VCaP (cell line): ENCODE results near the gene ABHD11.
A peak's percentile ranks its signal among the peaks of the same experiment; 100 is the strongest.

Source experiments
- H3K27ac ChIP-seq: fragments of 450-650 bp; 2 replicates; pipeline ENCODE4 v1.5.1; 2017
- TF ChIP-seq, protein P1 (sequence below): fragments of 450-650 bp; conservative IDR thresholded peaks from 2 replicates; pipeline ENCODE4 v1.5.1; 2017; ENCODE audit warnings: mild to moderate bottlenecking, moderate library complexity

The ABHD11 gene

GRCh38 chr7:73702665-73703064 is 35.9 kb downstream of the ABHD11 start:
- H3K27ac ChIP-seq: no peak overlapping the region
- TF ChIP-seq, protein P1, sequence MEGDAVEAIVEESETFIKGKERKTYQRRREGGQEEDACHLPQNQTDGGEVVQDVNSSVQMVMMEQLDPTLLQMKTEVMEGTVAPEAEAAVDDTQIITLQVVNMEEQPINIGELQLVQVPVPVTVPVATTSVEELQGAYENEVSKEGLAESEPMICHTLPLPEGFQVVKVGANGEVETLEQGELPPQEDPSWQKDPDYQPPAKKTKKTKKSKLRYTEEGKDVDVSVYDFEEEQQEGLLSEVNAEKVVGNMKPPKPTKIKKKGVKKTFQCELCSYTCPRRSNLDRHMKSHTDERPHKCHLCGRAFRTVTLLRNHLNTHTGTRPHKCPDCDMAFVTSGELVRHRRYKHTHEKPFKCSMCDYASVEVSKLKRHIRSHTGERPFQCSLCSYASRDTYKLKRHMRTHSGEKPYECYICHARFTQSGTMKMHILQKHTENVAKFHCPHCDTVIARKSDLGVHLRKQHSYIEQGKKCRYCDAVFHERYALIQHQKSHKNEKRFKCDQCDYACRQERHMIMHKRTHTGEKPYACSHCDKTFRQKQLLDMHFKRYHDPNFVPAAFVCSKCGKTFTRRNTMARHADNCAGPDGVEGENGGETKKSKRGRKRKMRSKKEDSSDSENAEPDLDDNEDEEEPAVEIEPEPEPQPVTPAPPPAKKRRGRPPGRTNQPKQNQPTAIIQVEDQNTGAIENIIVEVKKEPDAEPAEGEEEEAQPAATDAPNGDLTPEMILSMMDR: no peak

- no peak overlapping the region for H3K27ac ChIP-seq
- TF ChIP-seq, protein P1: no peak
Measured at GRCh38 chr7:73702226-73702625, 36.4 kb downstream of the ABHD11 start.

GRCh38 chr7:73701357-73701995 is 37.1 kb downstream of the ABHD11 start:
- no peak overlapping the region for H3K27ac ChIP-seq

DNA sequence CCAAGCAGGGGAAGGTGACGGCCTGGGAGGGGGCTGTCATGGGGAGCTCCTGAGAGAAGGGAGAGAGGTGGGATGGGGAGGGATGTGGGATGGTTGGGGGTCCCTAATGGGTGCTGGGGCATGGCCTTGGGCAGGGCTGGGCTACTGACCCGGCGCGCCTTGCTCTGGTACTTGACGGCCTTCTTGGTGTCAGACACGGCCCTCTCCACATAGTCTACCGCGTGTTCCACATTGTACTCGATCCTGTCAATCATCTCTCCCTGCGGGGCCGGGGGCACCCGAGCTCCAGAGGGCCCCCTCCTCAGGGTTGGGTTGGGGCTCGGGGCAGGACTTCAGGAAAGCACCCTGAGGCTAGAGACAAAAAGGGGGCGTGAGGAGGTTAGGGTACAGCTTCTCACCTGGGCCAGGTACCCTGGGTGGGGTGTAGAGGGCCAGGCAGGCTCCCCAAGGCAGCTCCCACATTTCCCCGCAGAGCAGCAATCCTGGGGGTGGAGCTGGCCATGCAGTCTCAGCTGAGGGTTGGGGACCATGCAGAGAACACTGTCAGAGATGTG is 37.9 kb downstream of the ABHD11 start:
- TF ChIP-seq, protein P1: no peak
- H3K27ac ChIP-seq: no peak overlapping the region

More at GRCh38 chr7:73701357-73701995, 37.1 kb downstream of the ABHD11 start:
- TF ChIP-seq, protein P1: peak; percentile 82

DNA sequence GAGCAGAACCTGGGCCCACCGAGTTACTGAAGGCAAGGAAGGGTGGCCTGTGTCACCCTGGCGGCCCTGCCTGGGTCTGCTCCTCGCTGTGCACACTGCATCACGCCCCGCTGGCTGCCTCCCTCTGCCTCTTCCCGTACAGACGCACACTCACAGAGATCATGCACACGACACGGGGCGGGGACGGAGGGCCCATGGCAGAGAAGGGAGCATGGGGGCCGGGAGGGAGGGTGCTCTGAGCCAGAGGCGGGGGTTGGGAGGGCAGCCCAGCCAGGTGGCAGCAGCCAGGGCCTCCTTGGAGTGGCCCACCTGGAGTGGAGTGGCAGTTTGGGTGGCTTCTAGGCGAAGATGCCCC is 38.6 kb downstream of the ABHD11 start:
- H3K27ac ChIP-seq: no peak overlapping the region
- TF ChIP-seq, protein P1: no peak

DNA sequence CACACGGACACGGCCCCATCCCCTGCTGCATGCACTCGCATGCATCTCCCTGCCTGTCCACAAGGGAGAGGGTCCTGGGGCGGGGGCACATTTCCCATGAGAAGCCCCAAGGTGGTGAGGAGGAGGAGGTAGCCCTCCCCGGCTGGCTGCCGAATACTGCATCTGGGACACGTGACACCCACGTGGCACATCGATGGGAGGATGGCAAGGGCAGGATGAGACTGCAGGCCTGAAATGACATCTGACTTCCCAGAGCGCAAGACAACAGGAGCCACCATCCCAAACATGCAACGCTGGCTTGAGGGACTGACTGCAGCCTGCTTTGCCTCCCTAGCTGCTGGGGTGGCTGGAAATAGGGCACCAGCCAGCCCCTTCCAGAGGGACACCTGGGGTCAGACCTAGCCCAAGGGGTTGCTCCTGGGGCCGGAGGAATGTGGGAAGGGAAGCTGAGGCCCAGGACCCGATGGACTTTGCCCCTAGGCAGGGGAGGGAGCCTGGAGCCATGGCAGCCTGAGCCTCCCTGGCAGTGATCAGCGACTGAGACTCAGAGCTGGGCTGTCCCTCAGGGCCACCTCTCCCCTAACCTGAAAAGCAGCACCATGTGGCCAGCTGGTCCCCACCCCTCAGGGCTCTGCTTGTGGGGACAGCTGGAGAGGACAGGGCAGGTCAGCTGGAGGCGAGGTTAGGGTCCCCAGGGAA is 39.1 kb downstream of the ABHD11 start:
- H3K27ac ChIP-seq: no peak overlapping the region
- TF ChIP-seq, protein P1: no peak

DNA sequence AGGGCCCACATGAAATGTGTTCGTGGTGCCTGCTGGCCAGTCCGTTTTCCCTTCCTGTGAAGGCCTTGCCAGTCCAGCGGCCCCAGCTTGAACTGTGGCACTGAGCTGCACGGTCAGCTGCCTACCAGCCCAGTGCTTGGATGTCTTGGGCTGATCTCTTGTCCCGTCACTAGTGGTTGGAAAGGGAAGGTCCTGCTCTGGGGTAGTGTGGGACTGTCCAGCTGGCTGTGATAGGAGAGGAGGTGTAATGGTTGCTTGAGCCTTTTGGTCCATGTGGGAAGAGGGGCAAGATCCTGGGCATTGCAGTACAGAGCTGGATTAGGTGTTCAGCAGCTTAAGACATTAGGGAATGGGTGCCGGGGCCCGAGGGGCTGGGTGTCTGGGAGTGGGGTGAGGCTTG is 40.2 kb downstream of the ABHD11 start:
- TF ChIP-seq, protein P1: no peak
- no peak overlapping the region for H3K27ac ChIP-seq
